Caco-2 (cell line): ENCODE results near the gene STX8. TPM values are rescaled to one million over a fixed set of nuclear protein-coding genes. Genes with fewer than 3 reads are reported as not detected.

ENCODE experiments used
- BruUV-seq: library from RNA; stranded (reverse); fragments of 400-500 nt; replicated peaks from 2 replicates; lab custom pipeline; 2021; lab: Mats Ljungman, UMichigan
- CTCF ChIA-PET: fragments of 300-600 bp; sonication (Branson Sonifier 250); formaldehyde crosslinking; loops from one replicate; lab custom pipeline; 2022; ENCODE audit warnings: antibody characterized with exemption; lab: Charles Lee
- POLR2A ChIA-PET: fragments of 300-600 bp; sonication (Branson Sonifier 250); formaldehyde crosslinking; loops from one replicate; lab custom pipeline; 2022; ENCODE audit warnings: antibody characterized with exemption; lab: Charles Lee
- DNase-seq, 2 experiments: peaks; one replicate each; pipeline versions ENCODE4 v3.0.0 to v3.0.0-alpha.2; 2020 to 2022
- H3K27me3 ChIP-seq: replicated peaks from 2 replicates; pipeline ENCODE4 v1.6.0; 2011; ENCODE audit warnings: low read length; ENCODE audit not compliant: control insufficient read depth, insufficient read depth
- H3K36me3 ChIP-seq: 2 replicates; pipeline ENCODE4 v1.5.1; 2011; ENCODE audit warnings: low read length; ENCODE audit not compliant: control insufficient read depth, insufficient read depth
- H3K4me1 ChIP-seq: fragments of 250-450 bp; sonication (Bioruptor Pico); 2 replicates; pipeline ENCODE4 v1.5.1; 2020; ENCODE audit warnings: mild to moderate bottlenecking
- H3K4me3 ChIP-seq: 2 replicates; pipeline ENCODE4 v1.5.1; 2011; ENCODE audit warnings: low read depth, mild to moderate bottlenecking, control low read depth, low read length
- H3K9me3 ChIP-seq: fragments of 250-450 bp; sonication (Bioruptor Pico); 2 replicates; pipeline ENCODE4 v1.5.1; 2020; ENCODE audit warnings: mild to moderate bottlenecking, moderate library complexity
- H3K27ac Mint-ChIP-seq: one replicate; pipeline ENCODE4 v1.8.0; 2022; ENCODE audit warnings: mixed read lengths; ENCODE audit not compliant: unreplicated experiment
- H3K27me3 Mint-ChIP-seq: one replicate; pipeline ENCODE4 v1.8.0; 2022; ENCODE audit warnings: mixed read lengths; ENCODE audit not compliant: insufficient read depth, unreplicated experiment
- H3K36me3 Mint-ChIP-seq: one replicate; pipeline ENCODE4 v1.8.0; 2022; ENCODE audit warnings: mild to moderate bottlenecking, mixed read lengths; ENCODE audit not compliant: insufficient read depth, unreplicated experiment
- H3K4me1 Mint-ChIP-seq: one replicate; pipeline ENCODE4 v1.8.0; 2022; ENCODE audit warnings: low read depth, mixed read lengths; ENCODE audit not compliant: unreplicated experiment
- H3K4me3 Mint-ChIP-seq: one replicate; pipeline ENCODE4 v1.8.0; 2022; ENCODE audit warnings: mild to moderate bottlenecking, moderate library complexity, mixed read lengths; ENCODE audit not compliant: unreplicated experiment
- H3K9me3 Mint-ChIP-seq: one replicate; pipeline ENCODE4 v1.8.0; 2022; ENCODE audit warnings: mixed read lengths; ENCODE audit not compliant: unreplicated experiment
- intact Hi-C: fragments of 100-400 bp; cut with micrococcal nuclease; formaldehyde crosslinking; loops from one replicate; pipeline ENCODE4 v1.10.0; 2022; ENCODE audit not compliant: unreplicated experiment
- total RNA-seq: library from RNA; stranded (reverse); gene quantifications from 2 replicates; pipeline ENCODE4 v1.2.3, GENCODE V29; 2022
- TF ChIP-seq, protein P1 (sequence below), 2 experiments: fragments of 200-600 bp in 1 of 2; IDR thresholded peaks; 1 replicate in 1 of 2; 2 replicates in 1 of 2; pipeline versions ENCODE4 v1.5.1 to v1.8.0; 2011 to 2022; ENCODE audit warnings: antibody characterized with exemption in 1 of 2, control low read depth in 1 of 2, inconsistent platforms in 1 of 2, low read depth in 1 of 2, low read length in 1 of 2, mild to moderate bottlenecking in 1 of 2, moderate library complexity in 1 of 2; ENCODE audit not compliant: insufficient read depth in 1 of 2, severe bottlenecking in 1 of 2, unreplicated experiment in 1 of 2

The STX8 gene
- total RNA-seq, 1 experiment from 2014 or later = 22.6 TPM

DNA sequence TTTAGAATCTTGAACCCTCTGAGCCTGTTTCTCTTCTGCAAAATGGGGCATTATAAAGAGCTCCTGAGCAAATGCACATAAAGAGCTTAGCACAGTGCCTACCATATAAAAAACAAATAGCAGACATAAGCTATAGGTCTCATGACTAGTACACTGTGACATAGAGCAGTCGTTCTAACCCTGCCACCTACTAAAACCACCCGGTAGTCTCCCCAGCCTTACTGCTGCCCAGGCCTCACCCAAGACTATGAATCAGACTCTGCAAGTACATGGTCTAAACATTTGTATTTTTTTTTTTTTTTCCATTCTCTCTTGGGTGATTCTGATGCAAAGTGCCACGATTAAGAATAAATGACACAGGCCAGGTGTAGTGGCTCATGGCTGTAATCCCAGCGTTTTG, 33.9 kb downstream of the STX8 start:
- DNase-seq = no peak
- Mint-ChIP-seq H3K27me3 (no peaks in the 10 kb centered on the region), H3K4me3 (no peak overlapping the region), H3K27ac (no peak overlapping the region), H3K4me1 (no peaks in the 10 kb centered on the region), H3K9me3 (no peaks in the 10 kb centered on the region), H3K36me3 (no peaks in the 10 kb centered on the region)
- Histone ChIP-seq H3K4me3 (no peak overlapping the region), H3K4me1 (no peaks in the 10 kb centered on the region), H3K27me3 (no peaks in the 10 kb centered on the region), H3K36me3 (no peaks in the 10 kb centered on the region), H3K9me3 (no peaks in the 10 kb centered on the region)
- ChIA-PET POLR2A (no interaction called here), CTCF (no interaction called here)
- TF ChIP-seq, protein P1, sequence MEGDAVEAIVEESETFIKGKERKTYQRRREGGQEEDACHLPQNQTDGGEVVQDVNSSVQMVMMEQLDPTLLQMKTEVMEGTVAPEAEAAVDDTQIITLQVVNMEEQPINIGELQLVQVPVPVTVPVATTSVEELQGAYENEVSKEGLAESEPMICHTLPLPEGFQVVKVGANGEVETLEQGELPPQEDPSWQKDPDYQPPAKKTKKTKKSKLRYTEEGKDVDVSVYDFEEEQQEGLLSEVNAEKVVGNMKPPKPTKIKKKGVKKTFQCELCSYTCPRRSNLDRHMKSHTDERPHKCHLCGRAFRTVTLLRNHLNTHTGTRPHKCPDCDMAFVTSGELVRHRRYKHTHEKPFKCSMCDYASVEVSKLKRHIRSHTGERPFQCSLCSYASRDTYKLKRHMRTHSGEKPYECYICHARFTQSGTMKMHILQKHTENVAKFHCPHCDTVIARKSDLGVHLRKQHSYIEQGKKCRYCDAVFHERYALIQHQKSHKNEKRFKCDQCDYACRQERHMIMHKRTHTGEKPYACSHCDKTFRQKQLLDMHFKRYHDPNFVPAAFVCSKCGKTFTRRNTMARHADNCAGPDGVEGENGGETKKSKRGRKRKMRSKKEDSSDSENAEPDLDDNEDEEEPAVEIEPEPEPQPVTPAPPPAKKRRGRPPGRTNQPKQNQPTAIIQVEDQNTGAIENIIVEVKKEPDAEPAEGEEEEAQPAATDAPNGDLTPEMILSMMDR (IDR thresholded peaks at IDR 0.05; ENCODE audit: insufficient read depth in 1 of 2, low read depth in 1 of 2, low read length in 1 of 2, severe bottlenecking in 1 of 2, unreplicated experiment in 1 of 2) = no peak
- BruUV-seq = no TSS peak
- intact Hi-C loops = no loop called here

- Histone ChIP-seq H3K36me3 (no peaks in the 10 kb centered on the region), H3K4me3 (no peak overlapping the region), H3K27me3 (no peaks in the 10 kb centered on the region), H3K9me3 (no peaks in the 10 kb centered on the region), H3K4me1 (no peaks in the 10 kb centered on the region)
- no peaks in the 10 kb centered on the region for H3K9me3 Mint-ChIP-seq
- no peaks in the 10 kb centered on the region for H3K4me1 Mint-ChIP-seq
- H3K36me3 Mint-ChIP-seq = no peaks in the 10 kb centered on the region
- ChIA-PET POLR2A (no interaction called here), CTCF (no interaction called here)
- H3K27me3 Mint-ChIP-seq = no peaks in the 10 kb centered on the region
- no TSS peak for BruUV-seq
- intact Hi-C loops = no loop called here
- DNase-seq = no peak
- TF ChIP-seq, protein P1 (IDR thresholded peaks at IDR 0.05; ENCODE audit: insufficient read depth in 1 of 2, low read depth in 1 of 2, low read length in 1 of 2, severe bottlenecking in 1 of 2, unreplicated experiment in 1 of 2) = no peak
- H3K27ac Mint-ChIP-seq = no peak overlapping the region
- no peak overlapping the region for H3K4me3 Mint-ChIP-seq
Observed at GRCh38 chr17:9538626-9539025, 37.0 kb downstream of the STX8 start.

DNA sequence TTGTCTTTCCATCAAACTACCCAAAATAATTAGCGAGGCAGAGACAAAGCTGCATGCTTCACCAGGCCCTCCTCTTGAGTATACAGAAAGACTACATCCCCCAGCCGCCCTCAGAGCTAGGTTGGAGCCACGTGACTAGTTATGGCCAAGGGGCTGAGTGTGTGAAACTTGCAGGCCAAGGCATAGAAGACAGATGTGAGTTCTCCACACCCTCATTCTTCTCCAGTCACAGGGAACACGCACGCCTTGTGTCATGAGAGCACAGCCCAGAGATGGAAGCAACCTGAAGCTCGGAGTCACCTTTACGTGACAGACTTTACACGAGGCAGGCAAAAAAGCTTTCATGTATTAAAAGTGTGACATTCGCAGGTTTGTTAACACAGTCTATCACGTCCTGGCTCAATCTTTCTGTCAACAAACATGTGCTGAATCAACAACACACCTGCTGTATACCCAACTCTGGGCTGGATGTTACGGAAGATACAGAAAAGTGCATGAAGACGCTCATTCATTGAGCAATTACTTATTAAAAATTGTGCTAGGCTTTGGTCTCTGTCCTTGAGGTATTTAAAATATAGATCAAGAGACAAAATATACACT, 38.3 kb downstream of the STX8 start:
- Mint-ChIP-seq H3K4me3 (no peak overlapping the region), H3K4me1 (no peaks in the 10 kb centered on the region), H3K27me3 (no peaks in the 10 kb centered on the region), H3K9me3 (no peaks in the 10 kb centered on the region), H3K36me3 (no peaks in the 10 kb centered on the region), H3K27ac (no peak overlapping the region)
- POLR2A ChIA-PET = no interaction called here
- TF ChIP-seq, protein P1 (IDR thresholded peaks at IDR 0.05; ENCODE audit: insufficient read depth in 1 of 2, low read depth in 1 of 2, low read length in 1 of 2, severe bottlenecking in 1 of 2, unreplicated experiment in 1 of 2) = no peak
- no peaks in the 10 kb centered on the region for H3K4me1 ChIP-seq
- no peaks in the 10 kb centered on the region for H3K9me3 ChIP-seq
- CTCF ChIA-PET = no interaction called here
- intact Hi-C loops = no loop called here
- no TSS peak for BruUV-seq
- no peaks in the 10 kb centered on the region for H3K27me3 ChIP-seq
- H3K4me3 ChIP-seq = no peak overlapping the region
- no peak for DNase-seq
- H3K36me3 ChIP-seq = no peaks in the 10 kb centered on the region
